Prostate gland (tissue), 2 donors: ENCODE measurements around the gene EPN1.

ENCODE experiments used
- POLR2A ChIP-seq: fragments of 450-650 bp; IDR thresholded peaks from one replicate; pipeline ENCODE4 v1.6.1; 2016; ENCODE audit warnings: antibody characterized with exemption, mild to moderate bottlenecking
- TF ChIP-seq, protein P1 (sequence below), 4 experiments: fragments of 200-600 bp in 2 of 4; fragments of 450-650 bp in 2 of 4; sonication (generic) in 2 of 4; IDR thresholded peaks; 1 replicate in 3 of 4; 2 replicates in 1 of 4; pipeline ENCODE4 v1.5.1; 2016 to 2019; ENCODE audit warnings: antibody characterized with exemption in 4 of 4, mild to moderate bottlenecking in 2 of 4, moderate library complexity in 2 of 4

DNA sequence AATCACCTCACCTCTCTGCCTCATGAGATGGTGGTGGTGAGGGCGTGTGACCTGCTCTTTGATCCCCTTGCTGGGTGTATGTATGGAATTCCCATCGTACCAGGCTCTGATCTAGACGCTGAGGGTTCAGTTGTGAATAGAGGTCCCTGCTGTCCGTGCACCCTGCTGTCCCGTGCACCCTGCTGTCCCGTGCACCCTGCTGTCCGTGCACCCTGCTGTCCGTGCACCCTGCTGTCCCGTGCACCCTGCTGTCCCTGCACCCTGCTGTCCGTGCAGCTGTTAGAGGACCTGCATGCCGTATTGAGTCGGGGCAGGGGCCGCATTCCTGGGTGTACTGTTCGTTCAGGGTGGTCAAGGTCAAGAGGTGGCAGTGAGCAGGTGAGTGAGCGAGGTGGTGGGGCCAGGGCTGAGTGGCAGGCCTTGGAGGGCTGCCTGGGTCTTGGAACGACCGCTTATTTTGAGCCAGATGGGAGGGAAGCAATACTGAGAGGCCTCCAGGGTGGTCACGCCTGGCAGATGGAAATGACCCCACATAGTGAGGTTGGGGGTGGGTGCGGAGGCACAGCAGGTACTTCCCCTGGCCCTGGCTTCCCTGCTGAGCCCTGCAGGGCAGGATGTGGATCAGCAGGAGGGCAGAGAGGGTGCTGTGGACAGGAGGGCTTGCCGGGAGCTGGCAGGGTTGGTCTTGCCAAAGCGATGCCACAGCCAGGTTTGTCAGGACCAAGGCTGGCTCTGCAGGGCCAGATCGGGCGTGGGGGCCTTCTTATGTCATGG is 4.6 kb upstream of the EPN1 start:
- TF ChIP-seq, protein P1, sequence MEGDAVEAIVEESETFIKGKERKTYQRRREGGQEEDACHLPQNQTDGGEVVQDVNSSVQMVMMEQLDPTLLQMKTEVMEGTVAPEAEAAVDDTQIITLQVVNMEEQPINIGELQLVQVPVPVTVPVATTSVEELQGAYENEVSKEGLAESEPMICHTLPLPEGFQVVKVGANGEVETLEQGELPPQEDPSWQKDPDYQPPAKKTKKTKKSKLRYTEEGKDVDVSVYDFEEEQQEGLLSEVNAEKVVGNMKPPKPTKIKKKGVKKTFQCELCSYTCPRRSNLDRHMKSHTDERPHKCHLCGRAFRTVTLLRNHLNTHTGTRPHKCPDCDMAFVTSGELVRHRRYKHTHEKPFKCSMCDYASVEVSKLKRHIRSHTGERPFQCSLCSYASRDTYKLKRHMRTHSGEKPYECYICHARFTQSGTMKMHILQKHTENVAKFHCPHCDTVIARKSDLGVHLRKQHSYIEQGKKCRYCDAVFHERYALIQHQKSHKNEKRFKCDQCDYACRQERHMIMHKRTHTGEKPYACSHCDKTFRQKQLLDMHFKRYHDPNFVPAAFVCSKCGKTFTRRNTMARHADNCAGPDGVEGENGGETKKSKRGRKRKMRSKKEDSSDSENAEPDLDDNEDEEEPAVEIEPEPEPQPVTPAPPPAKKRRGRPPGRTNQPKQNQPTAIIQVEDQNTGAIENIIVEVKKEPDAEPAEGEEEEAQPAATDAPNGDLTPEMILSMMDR (IDR thresholded peaks at IDR 0.05) = no peak
- no peak for TF ChIP-seq POLR2A
